Measurements from ENCODE around the gene SLC1A7. TPM values are rescaled to one million over a fixed set of nuclear protein-coding genes. Genes with fewer than 3 reads are reported as not detected.
A peak's percentile ranks its signal among the peaks of the same experiment; 100 is the strongest.

SLC1A7 gene
- total and polyA plus RNA-seq, 2 of the 13 experiments (the other 11 are each of a cell fraction or from before 2014, with no cell fraction given) = 0.04 to 2.0 TPM

DNA sequence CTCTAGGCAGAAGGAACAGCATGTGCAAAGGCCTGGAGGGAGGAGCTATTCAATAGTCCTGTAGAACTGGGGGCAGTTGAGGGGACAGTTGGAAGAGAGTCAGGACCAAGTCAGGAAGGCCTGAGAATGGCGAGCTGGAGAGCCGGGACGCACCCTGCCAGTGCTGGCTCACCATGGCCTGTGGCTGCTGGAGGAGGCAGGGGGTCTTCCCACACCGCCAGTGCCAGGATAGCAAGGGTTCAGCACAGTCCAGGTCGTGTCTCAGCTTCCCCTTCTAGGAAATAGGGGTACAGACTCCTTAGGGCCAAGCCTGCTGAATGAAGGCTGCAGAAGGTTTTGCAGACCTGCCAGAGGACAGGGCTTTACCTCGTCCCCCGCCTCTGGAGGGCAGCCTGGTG is 73.2 kb downstream of the SLC1A7 start:
- no peaks in the 10 kb centered on the region for H3K36me3 ChIP-seq (replicated peaks in 1 of 2; ENCODE audit: control insufficient read depth in 1 of 2, insufficient read depth in 2 of 2, low read length in 2 of 2)
- no peak overlapping the region for H3K4me3 ChIP-seq (replicated peaks in 1 of 3; ENCODE audit: insufficient read depth in 1 of 3, low read depth in 2 of 3, low read length in 3 of 3)
- POLR2A ChIA-PET = no interaction called here
- H3K27me3 ChIP-seq (ENCODE audit: control insufficient read depth in 1 of 2, insufficient read depth in 2 of 2, low read length in 2 of 2) = peaks cover 5 to 41% of the 10 kb centered on the region in 2 experiments; a peak in 4 of 5 replicates
- intact Hi-C loops (cut with micrococcal nuclease; ENCODE audit: unreplicated experiment) (no loop called here), in situ Hi-C loops (cut with HindIII; ENCODE audit: extremely low pct_ligation_motif_present, low pct_unique_long_range_greater_than_20kb) (no loop called here)
- H3K4me1 ChIP-seq (ENCODE audit: insufficient read depth, low read length) = peaks cover 7% of the 10 kb centered on the region; the same call in 1 of the 2 replicates
- no TSS peak for BruUV-seq (replicated peaks)
- FAIRE-seq (no peak), DNase-seq (ENCODE audit: low spot score) (no peak), ATAC-seq (no peak)
- CTCF ChIA-PET (ENCODE audit: low intra/inter-chr PET ratio, low total read pairs) = no interaction called here
- no peaks in the 10 kb centered on the region for H3K9me3 ChIP-seq (ENCODE audit: low read length)
- WGBS (ENCODE audit: low lambda C conversion rate) = 93% methylated on average over 3 of the region's 7 CpGs
- no peaks in the 10 kb centered on the region for H3K79me2 ChIP-seq (ENCODE audit: insufficient read depth, low read length)
- no peak overlapping the region for H3K27ac ChIP-seq (ENCODE audit: extremely low read length, insufficient read depth, low read length)
- no peaks in the 10 kb centered on the region for H4K20me1 ChIP-seq (ENCODE audit: insufficient read depth, low read length)
- H3K9ac ChIP-seq (ENCODE audit: insufficient read depth, low read depth, low read length) = no peak overlapping the region
- H3K4me2 ChIP-seq (ENCODE audit: low read depth, low read length) = no peak overlapping the region
- TF ChIP-seq HHEX (CRISPR knock-in tag; IDR thresholded peaks at IDR 0.05) = no peak
- peak; percentile 35; the same call in 1 of the 2 replicates for TF ChIP-seq ZMYM3 (CRISPR knock-in tag; IDR thresholded peaks at IDR 0.05)
- no peak overlapping the region for H2AFZ ChIP-seq (ENCODE audit: low read length)

GRCh38 chr1:53068314-53069099 is 73.9 kb downstream of the SLC1A7 start:
- H3K79me2 ChIP-seq (ENCODE audit: insufficient read depth, low read length) = no peaks in the 10 kb centered on the region
- BruUV-seq (replicated peaks) = no TSS peak
- FAIRE-seq (no peak), ATAC-seq (no peak), DNase-seq (ENCODE audit: low spot score) (no peak)
- peaks cover 5 to 49% of the 10 kb centered on the region in 2 experiments; a peak in 4 of 5 replicates for H3K27me3 ChIP-seq (ENCODE audit: control insufficient read depth in 1 of 2, insufficient read depth in 2 of 2, low read length in 2 of 2)
- no peak overlapping the region for H3K4me2 ChIP-seq (ENCODE audit: low read depth, low read length)
- no peaks in the 10 kb centered on the region; the same call in 1 of the 2 replicates for H3K4me1 ChIP-seq (ENCODE audit: insufficient read depth, low read length)
- H3K9me3 ChIP-seq (ENCODE audit: low read length) = no peaks in the 10 kb centered on the region
- H2AFZ ChIP-seq (ENCODE audit: low read length) = no peak overlapping the region
- 18% methylated on average over 4 of the region's 7 CpGs for WGBS (ENCODE audit: low lambda C conversion rate)
- no peaks in the 10 kb centered on the region for H4K20me1 ChIP-seq (ENCODE audit: insufficient read depth, low read length)
- in situ Hi-C loops (cut with HindIII; ENCODE audit: extremely low pct_ligation_motif_present, low pct_unique_long_range_greater_than_20kb) (no loop called here), intact Hi-C loops (cut with micrococcal nuclease; ENCODE audit: unreplicated experiment) (no loop called here)
- POLR2A ChIA-PET = no interaction called here
- H3K4me3 ChIP-seq (replicated peaks in 1 of 3; ENCODE audit: insufficient read depth in 1 of 3, low read depth in 2 of 3, low read length in 3 of 3) = no peak overlapping the region
- peak; percentile 13; the same call in 1 of the 2 replicates for TF ChIP-seq CEBPB (IDR thresholded peaks at IDR 0.05; ENCODE audit: borderline replicate concordance, low read depth, low read length)
- TF ChIP-seq FOXO4 (CRISPR knock-in tag; conservative IDR thresholded peaks at IDR 0.05) = no peak
- H3K36me3 ChIP-seq (replicated peaks in 1 of 2; ENCODE audit: control insufficient read depth in 1 of 2, insufficient read depth in 2 of 2, low read length in 2 of 2) = no peaks in the 10 kb centered on the region
- no peak overlapping the region for H3K9ac ChIP-seq (ENCODE audit: insufficient read depth, low read depth, low read length)
- CTCF ChIA-PET (ENCODE audit: low intra/inter-chr PET ratio, low total read pairs) = no interaction called here
- no peak overlapping the region for H3K27ac ChIP-seq (ENCODE audit: extremely low read length, insufficient read depth, low read length)

Measured in HepG2 (cell line).